GM20000 (cell line): ENCODE results near the gene TSSK2.

Experiments used
- DNase-seq: peaks from one replicate; pipeline ENCODE4 v3.0.0; 2012; ENCODE audit warnings: low spot score
- CTCF ChIP-seq: IDR thresholded peaks from 2 replicates; pipeline ENCODE4 v1.5.1; 2012; ENCODE audit warnings: mild to moderate bottlenecking, control low read depth; ENCODE audit errors: extremely low read depth, missing control alignments

TSSK2 gene

GRCh38 chr22:19168088-19168890 lies 37.2 kb downstream of the TSSK2 start:
- TF ChIP-seq CTCF = no peak
- DNase-seq = no peak

DNA sequence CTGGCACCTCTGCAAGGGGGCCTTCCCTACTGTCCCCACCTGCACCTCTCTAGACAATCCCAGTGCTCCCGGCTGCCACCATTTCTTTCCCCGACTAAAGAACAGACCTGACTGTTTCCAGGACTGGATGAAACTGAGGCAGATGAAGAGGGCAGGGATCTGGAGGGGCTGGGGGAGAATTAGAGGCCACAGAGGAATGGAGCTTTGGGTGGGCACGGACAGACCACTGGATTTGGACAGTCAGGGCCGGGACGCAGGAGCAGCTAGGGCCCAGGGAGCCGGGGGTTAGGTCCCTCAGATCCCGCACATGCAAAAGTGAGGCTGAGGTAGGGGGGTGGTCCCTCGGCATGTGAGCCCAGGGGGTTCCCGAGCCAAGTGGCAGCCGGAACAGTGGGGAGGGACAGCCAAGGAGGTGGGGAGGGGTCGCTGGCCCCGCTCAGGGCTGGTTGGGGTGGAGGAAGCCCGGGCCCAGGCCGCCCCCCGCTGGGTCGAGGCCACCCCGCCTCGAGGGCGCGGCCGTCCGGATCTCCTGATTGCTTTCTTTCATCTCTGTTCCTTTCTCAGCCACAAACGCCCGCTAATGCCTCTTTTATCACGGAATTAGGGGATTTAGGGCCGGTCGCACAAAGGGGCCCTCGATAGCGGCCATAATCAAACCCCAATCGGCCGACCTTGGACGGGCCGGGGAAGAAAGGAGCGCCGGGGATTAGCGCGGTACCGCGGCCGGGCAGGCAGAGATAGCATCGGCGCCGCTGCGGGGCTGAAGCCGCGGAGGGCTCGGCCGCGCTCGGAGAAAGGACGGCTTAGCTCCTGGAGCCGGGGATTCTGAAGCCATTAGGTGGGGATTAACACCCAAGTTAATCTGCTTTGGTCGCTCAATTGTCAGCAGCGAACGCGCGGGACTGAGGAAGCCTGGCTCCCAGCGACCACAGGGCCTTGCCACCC lies 38.2 kb downstream of the TSSK2 start:
- no peak for TF ChIP-seq CTCF
- DNase-seq = no peak

DNA sequence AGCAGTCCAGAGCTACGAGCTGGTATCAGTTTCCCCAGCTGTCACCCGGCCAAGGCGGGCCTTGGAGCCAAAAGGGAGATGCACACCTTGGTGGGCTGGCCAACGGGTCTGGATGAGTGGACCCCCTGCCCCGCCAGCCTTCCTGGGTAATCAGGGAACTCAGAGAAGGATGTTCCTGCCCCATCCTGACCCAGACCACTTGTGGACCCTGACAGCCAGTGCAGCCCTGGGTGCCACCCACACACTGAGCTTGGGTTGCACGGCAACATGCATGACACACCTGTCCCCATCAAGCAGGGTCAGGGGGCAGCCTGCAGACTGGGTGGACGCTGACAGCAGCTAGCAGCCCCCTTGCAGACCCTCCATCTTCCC lies 38.8 kb downstream of the TSSK2 start:
- no peak for TF ChIP-seq CTCF
- DNase-seq = no peak

DNA sequence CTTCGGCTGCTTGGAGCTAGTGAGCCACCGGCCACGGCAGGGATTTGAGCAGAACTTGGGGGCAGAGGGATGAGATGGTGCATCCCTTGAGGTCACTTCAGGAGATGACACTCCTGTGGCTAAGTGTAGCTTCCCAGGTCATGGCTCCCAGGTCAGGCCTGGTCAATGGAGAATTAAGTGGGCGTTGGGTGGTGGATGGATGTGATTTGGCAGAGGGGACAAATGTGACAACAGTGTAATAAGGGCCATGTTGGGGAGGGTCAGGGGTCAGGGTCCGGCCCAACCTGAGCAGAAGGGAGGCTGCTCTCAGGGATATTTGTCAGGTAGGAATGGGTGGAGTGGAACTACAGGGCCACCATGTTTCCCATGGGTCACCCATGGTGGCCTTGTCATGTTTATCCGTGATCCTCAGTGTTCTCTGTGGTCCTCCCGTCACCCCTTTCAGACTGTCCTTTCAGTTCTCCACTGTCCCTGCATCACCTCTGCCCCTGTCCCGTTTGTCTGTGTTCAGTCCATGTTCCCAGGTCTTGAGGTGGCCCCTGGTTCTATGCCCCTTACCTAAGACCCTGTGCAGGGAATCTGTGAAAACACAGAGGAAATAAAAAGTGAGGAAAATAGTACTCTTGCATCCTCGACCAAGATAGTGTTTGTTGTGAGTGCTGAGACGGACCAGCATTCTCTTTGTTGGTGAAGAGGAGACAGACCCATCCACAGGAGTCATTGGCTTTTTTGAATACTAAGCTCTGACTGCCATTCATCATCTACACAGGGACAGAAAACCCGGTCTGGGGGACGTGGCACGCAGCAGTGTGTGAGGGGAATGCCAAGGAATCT lies 41.3 kb downstream of the TSSK2 start:
- TF ChIP-seq CTCF = no peak
- DNase-seq = no peak

GRCh38 chr22:19173047-19174035 lies 42.2 kb downstream of the TSSK2 start:
- DNase-seq = no peak
- no peak for TF ChIP-seq CTCF
